Neutrophil (primary cell): Measurements from ENCODE around the gene HMGCL.
A peak's percentile ranks its signal among the peaks of the same experiment; 100 is the strongest.

ENCODE experiments used
- H3K27ac ChIP-seq: fragments of 200-600 bp; sonication (generic); 2 replicates; pipeline ENCODE4 v1.5.1; 2016; ENCODE audit warnings: mild to moderate bottlenecking, moderate library complexity
- H3K27me3 ChIP-seq: fragments of 200-600 bp; sonication (generic); 2 replicates; pipeline ENCODE4 v1.6.0; 2016; ENCODE audit warnings: mild to moderate bottlenecking
- H3K36me3 ChIP-seq: fragments of 200-600 bp; sonication (generic); 2 replicates; pipeline ENCODE4 v1.5.1; 2017
- H3K4me1 ChIP-seq, 2 experiments: fragments of 200-600 bp in 1 of 2; sonication (generic) in 1 of 2; 1 replicate in 1 of 2; 2 replicates in 1 of 2; pipeline versions ENCODE4 v1.5.1 to v1.6.1; 2013 to 2016; ENCODE audit warnings: low read depth in 1 of 2, low read length in 1 of 2, mild to moderate bottlenecking in 1 of 2, moderate library complexity in 1 of 2; ENCODE audit not compliant: control insufficient read depth in 1 of 2, insufficient read depth in 1 of 2
- H3K4me3 ChIP-seq, 2 experiments: fragments of 200-600 bp in 1 of 2; sonication (generic) in 1 of 2; 1 replicate in 1 of 2; 2 replicates in 1 of 2; pipeline ENCODE4 v1.5.1; 2013 to 2016; ENCODE audit warnings: low read depth in 1 of 2, low read length in 1 of 2, mild to moderate bottlenecking in 1 of 2, moderate library complexity in 1 of 2
- H3K9me3 ChIP-seq: fragments of 200-600 bp; sonication (generic); 2 replicates; pipeline ENCODE4 v1.5.1; 2016
- CTCF ChIP-seq: fragments of 200-600 bp; sonication (generic); IDR thresholded peaks from 2 replicates; pipeline ENCODE4 v1.5.1; 2016; ENCODE audit warnings: antibody characterized with exemption

HMGCL gene

DNA sequence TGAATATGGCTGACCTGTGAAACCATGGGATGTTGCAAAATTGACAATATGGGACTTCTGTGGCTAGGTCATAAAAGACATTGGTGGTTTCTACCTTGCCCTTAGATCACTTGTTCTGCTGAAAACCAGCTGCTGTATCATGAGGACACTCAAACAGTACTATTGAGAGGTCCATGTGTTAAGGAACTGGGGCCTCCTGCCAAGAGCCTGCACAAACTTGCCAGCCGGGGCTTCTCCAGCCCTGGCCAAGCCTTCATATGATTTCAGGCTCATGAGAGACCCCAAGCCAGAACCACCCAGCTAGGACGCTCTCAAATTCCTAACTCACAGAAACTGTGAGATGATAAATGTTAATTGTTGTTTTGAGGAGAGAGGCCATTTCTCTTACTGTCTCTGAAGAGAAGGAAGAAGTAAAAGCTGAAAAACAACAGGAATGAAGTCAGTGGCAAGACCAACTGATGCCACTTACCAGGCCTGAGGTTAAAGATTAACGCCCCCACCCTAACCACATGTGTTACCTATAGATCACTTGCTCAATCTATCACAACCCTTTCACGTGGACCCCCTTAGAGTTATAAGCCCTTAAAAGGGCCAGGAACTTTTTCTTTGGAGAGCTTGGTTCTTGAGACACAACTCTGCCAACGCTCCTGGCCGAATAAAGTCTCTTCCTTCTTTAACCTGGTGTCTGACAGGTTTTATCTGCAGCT is 50.9 kb downstream of the HMGCL start:
- Histone ChIP-seq H3K27ac (no peak overlapping the region), H3K9me3 (no peaks in the 10 kb centered on the region), H3K4me3 (no peak overlapping the region), H3K36me3 (no peaks in the 10 kb centered on the region), H3K4me1 (peaks cover 17 to 23% of the 10 kb centered on the region in 2 experiments), H3K27me3 (no peaks in the 10 kb centered on the region)
- no peak for TF ChIP-seq CTCF

DNA sequence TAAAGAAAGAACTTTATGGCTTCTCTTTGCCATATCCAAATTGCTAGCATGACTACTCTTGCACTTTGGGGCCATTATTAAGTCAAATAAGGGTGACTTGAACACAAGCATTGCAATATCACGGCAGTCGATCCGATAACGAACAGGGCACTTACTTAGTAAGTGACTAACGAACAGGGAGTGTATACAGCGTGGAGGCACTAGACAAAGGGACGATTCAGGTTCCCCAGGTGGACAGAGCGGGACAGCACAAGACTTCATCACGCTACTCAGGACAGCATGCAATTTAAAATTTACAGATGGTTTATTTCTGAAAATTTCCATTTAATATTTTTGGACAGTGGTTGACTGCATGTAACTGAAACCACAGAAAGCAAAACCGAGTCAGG is 52.4 kb downstream of the HMGCL start:
- H3K36me3 ChIP-seq: no peaks in the 10 kb centered on the region
- TF ChIP-seq CTCF: no peak
- peaks cover 8 to 11% of the 10 kb centered on the region in 2 experiments for H3K4me1 ChIP-seq
- H3K4me3 ChIP-seq: no peak overlapping the region
- H3K27ac ChIP-seq: no peak overlapping the region
- H3K9me3 ChIP-seq: no peaks in the 10 kb centered on the region
- no peaks in the 10 kb centered on the region for H3K27me3 ChIP-seq

DNA sequence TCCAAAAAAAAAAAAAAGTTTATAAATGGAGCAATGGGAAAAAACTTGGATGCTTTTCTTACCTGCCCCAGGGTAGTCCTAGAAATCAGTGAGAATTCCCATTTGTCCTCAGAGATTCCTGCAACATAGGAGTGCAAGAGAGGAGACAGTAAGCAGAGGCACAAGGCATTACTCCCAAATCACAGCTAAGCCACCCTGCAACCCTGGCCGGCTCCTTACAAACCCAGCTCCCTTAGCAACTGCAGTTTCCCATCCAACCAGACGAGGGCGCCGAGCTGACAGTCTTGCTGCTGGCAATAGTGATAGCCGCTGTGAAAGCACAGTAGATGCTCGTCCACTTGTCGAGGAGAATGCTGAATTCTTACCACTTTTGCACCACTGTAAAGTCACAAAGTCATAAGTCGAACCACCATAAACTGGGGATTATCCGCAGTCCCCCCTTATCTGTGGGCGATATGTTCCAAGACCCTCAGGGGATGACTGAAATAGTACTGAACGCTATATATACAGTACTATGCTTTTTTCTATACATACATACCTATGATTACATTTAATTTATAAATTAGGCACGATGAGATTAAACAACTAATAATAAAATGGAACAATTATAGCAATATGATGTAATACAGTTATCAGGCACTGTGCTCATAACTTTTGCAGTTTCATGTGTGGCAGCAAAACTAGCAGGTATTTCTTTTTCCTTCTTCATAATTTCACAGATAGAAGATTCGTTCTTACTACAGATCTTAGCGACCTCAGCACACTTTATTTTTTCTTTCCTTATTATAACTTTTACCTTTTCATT is 53.0 kb downstream of the HMGCL start:
- no peaks in the 10 kb centered on the region for H3K27me3 ChIP-seq
- no peaks in the 10 kb centered on the region for H3K36me3 ChIP-seq
- peaks cover 2 to 6% of the 10 kb centered on the region in 2 experiments for H3K4me1 ChIP-seq
- H3K9me3 ChIP-seq: no peaks in the 10 kb centered on the region
- no peak overlapping the region for H3K4me3 ChIP-seq
- H3K27ac ChIP-seq: peak overlapping the region; percentile 21
- peak; percentile 94 for TF ChIP-seq CTCF

GRCh38 chr1:23768733-23769132 is 56.5 kb downstream of the HMGCL start:
- H3K9me3 ChIP-seq: no peaks in the 10 kb centered on the region
- no peak for TF ChIP-seq CTCF
- H3K36me3 ChIP-seq: peaks cover 9% of the 10 kb centered on the region
- H3K4me1 ChIP-seq: peaks cover 0 to 4% of the 10 kb centered on the region in 2 experiments
- H3K27me3 ChIP-seq: no peaks in the 10 kb centered on the region
- no peak overlapping the region for H3K27ac ChIP-seq
- no peak overlapping the region for H3K4me3 ChIP-seq

DNA sequence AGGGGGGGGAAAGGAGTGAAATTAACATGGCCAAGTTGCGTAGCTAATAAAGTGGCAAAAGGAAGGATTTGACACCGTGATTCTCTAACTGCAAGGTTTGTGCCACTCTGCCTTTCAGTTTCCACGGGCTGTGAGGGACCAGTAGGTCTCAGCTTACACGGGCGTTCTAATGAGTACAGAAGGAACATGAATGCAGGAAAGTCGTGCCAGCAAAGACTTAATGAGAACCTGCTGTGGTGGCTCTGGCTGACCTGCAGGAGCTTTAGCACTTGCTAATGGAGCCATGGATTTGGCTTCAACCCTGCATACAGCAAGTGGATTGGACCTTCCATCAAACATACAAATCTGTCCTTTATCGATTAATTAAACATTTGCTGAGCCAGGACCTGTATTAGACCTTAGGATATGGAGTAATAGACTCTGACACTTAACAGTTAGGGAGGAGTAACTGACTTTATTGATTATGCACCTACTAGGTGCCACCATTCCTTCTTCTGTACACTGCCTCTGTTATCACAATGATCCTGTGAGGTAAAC is 62.1 kb downstream of the HMGCL start:
- H3K36me3 ChIP-seq: peaks cover 56% of the 10 kb centered on the region
- no peaks in the 10 kb centered on the region for H3K4me1 ChIP-seq
- H3K9me3 ChIP-seq: no peaks in the 10 kb centered on the region
- H3K4me3 ChIP-seq: no peak overlapping the region
- TF ChIP-seq CTCF: no peak
- no peak overlapping the region for H3K27ac ChIP-seq
- no peaks in the 10 kb centered on the region for H3K27me3 ChIP-seq
